Superior temporal gyrus (tissue), 1 donor: Measurements from ENCODE around the gene KCNIP4.

Experiments
- DNase-seq: peaks from one replicate; pipeline ENCODE4 v3.0.0-alpha.2; 2016; ENCODE audit errors: extremely low spot score

Gene KCNIP4

DNA sequence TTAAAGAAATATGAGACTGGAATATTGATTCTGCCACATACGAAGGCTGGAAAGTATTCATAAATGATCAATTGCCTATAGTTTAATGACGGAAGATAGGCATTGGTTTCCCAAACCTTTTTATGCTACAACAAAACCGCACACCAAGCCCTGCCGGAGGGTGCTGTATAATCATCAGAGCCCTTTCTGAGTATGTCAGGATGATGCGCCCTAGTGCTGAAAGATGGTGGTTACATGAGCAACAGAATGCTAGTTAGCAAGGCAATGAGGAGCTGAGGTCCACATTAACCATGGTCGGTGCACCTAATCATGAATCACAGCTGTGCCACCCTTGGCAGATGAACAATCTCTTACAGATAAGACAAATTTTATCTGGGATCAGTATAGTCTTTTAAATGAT, 757.3 kb downstream of the KCNIP4 start:
- DNase-seq, result no peak

DNA sequence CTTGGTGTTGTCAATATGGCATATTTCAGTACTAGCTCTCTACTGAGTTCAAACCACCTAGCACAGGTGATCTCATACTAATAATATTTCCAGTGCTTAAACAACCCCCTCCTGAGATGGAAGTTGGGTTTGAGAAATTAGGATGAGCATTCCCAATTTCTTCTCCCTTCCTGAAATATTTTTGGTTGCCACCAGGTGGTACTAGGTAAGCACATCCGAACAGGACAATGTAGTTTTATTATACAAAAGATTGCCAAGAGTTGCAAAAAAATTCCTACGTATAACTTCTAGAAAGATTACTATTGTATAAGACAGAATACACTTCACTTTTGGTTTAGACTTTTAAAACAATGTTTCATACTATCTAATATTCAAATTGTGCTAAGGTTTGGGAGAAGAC, 763.8 kb downstream of the KCNIP4 start:
- DNase-seq, result no peak

DNA sequence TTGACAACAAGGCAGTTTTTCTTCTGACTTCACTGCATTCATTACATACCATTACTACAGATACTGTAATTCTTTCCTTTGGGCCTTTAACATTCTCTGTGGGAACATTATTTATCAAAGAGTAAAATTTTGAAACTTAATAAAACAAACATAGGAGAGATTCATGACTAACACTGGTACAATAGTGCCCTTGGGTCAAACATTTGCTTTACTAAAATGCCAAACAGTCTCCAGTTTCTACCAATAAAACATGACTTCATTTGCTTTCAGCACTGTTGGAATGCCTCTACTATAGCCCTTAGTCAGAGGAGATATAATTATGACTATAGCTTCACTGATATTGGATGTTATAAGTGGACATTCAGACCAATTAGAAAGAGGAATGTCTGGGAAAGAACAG, 766.9 kb downstream of the KCNIP4 start:
- DNase-seq, result no peak

DNA sequence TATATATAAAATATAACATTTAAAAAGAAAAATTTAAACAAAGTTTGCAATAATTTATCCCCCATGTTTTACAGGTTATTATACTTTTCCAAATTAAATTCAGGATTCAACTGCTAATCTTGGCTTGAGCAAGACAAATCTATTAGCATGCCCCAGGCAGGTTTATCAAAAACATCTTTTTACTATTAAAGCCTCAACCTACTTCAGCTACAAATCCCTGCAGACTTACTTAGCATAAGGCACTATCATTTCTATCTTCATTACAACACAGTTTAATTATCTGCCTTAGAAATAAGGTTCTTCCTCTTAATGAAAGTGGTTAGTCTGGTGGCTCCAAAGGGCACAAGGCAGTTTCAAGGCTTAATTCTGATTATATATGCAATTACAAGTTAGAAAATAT, 770.7 kb downstream of the KCNIP4 start:
- no peak for DNase-seq

DNA sequence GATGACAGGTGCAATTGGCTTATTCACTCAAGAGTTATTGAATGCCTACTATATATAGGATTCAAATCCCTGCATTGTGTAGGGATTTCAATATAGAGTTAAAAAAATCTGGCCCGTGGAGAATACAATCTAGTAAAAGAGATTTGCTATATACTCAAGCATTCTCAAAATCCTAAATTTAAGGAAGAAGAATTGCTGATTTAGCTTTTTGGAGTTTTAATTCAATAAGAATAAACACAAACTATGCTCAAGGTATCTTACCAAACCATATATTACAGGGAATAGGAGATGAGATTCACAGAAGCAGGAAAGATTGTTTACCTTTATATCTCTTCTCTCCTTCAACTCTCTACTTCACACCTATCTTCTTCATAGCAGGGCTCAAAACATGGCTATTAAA, 771.5 kb downstream of the KCNIP4 start:
- DNase-seq, result no peak

DNA sequence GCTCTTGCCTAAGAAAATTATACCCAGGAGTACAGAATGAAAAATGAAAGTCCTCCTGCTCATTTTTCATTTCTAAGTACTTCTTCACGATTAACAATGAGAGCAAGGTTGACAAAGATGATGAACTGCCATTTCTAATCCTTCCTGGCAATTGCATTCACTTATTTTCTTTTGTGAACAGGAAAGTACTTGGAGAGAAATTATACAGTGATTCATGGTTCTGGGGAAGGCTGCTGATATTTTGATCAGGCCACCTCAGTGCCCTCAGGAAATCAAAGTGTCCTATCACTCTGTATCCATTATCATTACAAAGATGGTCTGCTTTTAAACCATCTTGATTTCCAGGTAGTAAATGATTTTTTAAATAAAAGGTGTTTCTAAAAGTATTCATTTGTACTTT, 780.9 kb downstream of the KCNIP4 start:
- no peak for DNase-seq

DNA sequence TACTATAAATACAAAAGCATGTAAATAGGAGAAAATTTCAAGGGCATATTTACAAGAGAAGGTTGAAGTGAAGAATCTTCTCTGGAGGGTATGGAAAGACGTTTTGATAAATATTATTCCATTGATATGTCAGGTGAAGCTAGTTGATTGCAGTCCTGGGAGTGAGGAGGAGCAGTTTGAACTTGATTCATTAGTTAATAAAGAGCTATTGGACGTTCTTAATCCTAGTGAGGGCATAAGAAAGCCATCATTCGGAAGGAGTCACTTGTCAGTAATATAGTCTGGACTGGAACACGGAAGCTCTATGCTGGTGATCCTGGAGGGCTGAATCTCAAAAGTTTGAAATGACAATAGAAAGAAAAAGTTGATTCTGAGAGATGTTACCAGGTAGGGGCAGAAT, 793.2 kb downstream of the KCNIP4 start:
- DNase-seq, result no peak

DNA sequence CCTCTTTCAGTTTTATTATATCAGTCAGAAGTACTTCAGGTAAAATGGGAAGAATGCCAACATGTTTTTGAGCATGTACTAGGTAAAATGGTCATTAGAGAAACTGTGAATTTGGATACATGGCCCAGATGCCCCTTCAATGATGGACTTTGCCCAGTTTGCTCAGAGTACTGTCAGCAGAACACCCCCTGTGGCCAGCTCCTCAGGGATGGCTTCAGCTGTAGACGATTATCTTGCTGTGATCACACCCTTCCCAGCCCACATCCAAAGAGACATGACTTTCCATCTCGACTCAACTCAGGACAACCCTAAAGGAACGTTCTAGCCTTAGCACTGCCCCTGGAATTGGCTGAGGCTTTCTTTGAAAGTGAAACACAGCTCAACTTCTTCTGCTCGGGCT, 809.2 kb downstream of the KCNIP4 start:
- DNase-seq, result no peak

DNA sequence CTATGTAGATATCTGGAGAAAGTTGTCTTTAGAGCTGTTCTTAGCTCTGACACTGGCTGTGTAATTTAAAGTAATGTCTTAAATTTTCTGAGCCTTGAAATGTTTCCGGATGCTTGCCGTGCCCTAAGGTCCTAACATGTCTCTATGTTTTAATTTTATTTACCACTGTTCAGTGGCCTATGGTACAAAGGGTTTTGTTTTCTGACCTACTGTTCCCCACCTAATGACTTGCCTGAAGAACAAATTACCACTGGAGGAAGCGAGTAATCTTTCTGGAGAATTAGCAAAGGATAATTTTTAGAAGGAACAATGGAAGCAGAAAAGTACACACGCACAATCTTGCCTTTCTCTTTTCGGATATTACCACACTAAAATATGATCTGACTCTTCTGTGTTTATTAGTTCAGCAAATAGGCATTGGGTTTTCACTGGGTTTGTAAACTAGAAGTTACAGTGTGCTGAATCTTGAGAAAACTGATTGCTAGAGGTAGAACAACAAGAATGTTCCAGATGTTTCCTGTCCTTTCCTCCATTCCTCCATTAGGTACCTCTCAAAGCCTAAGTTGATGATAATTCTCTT, 812.4 kb downstream of the KCNIP4 start:
- no peak for DNase-seq

DNA sequence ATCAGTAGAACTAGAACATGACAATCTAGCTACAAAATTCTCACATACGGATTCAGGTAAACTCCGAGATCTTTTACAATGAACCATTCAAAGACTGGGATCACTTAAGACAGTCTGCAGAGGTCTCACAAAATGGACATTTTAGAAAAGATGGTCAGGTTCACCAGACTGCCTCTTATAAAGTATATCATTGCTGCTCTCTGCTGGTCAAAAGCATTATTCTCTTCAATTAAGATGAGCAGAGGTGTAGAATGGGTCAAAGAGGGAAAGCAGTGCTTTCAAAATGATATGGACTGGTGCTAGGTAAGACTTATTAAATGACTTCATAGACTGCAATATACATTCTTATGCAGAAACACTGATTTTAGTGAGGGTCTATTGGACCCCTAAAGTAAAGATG, 813.6 kb downstream of the KCNIP4 start:
- peak; percentile 32 for DNase-seq

DNA sequence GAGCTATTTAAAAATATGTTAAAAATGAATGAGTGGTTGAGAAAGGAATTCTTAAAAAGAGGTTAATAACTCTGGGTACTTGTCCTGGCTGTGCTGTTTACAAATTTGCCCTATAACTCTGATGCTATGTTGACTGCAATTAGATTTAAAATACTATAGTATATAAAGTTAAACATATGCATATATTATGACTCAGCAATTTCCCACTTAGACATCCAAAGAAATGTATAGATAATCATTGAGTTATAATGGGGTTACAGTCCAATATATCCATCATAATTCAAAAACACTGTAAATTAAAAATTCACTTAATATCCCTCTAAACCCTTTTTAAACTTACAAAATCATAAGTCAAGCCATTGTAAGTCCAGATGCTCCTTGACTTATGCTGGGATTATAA, 818.0 kb downstream of the KCNIP4 start:
- DNase-seq, result no peak

DNA sequence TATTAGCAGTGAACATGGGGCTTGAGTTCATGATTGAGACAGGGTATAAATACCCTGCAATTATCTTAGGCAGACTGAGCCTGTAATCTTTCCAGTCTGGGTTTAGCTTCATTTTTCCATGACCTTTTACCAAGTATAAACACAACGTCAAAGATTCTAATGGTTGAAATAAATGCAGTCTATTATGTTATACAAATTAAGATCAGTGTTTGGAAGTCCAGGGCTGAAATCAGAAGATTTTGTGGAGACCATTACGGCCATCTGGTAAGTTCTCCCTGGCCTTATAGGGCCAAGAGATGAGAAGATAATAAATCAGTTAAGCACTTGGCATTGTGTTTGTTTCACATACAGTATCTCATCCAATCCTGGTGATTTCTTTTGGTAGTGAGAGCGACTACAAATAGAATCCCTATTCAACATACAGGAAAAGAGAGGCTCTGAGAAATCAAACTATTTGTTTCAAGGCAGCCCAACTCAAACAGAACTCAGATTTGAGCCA, 822.5 kb downstream of the KCNIP4 start:
- no peak for DNase-seq

DNA sequence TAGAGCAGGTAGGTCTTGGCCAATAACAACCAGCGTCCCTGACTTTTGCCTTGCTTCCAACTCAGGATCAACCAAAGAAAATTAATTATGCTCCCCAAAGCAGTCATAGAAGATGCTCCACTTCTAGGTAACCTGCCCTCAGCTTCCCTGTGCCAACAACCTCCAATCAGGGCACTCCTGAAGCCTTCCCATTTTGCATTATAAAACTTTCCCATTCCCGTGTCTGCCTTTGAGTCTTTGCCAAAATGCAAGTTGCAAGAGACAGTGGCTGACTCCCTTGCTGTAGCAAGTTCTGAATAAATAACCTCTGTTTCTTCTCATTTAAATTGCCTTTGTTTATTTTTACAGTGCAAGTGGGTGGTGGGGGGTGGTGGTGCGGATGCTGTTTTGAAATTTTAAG, 830.3 kb downstream of the KCNIP4 start:
- DNase-seq, result no peak

DNA sequence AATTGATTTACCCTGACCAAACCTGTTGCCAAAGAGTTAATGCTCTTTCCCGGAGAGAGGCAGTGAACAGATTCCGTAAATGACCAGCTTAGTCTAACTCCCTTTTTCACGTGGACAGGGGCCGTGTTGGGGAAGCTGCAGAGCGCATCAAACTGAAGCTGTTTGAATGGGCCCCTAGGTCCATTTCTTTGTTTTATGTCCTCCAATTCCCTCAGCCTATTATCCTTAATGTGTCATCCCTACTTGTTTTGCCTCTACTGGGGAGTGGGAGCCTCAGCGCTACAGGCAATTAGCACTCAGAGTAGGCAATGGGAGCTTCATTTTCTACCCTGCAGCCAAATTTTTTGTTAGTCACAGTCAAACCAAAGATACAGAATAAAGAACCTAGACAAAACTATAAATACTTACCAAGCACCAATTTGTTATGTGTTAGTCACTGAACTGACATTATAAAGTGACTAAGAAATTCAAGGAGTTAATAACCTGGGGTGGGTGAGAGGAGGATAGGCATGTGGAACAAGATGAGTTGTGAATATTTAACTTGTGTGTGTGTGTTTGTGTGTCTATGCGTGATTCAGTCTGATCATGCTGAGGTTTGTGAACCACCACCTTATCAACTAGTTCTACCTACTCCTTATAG, 830.9 kb downstream of the KCNIP4 start:
- DNase-seq, result no peak

DNA sequence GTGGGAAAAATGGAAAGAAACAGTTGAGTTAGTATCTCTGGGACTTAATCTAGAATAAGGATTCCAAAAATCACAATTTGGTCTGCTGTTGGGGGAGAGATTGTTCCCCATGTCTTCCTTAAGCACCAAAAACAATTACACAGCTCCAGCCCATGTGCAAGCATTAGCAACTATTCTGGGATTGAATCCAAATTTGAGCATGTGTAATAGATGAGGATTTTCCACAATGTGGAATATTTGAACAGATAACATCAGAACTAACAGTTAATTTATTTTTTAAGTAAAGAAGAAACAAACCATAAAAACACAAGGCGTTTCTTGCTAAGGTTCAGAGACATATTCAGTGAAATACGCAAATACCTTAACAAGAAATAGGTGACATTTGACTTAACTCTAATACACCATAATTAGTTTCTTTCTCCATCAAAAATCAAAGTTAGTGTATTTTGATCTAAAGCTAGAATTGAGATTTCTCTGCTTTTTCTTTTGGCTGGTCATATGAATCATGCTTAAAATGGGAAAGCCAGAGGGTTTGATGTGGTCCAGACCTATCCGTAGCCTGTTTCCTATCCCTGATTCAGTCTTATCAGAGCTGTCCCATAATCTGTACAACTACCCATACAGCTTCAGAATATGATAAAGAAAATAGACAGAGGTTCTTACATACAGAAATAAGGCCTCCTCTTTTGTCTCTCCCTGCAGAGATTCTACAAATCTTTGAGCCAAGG, 834.9 kb downstream of the KCNIP4 start:
- DNase-seq, result no peak

DNA sequence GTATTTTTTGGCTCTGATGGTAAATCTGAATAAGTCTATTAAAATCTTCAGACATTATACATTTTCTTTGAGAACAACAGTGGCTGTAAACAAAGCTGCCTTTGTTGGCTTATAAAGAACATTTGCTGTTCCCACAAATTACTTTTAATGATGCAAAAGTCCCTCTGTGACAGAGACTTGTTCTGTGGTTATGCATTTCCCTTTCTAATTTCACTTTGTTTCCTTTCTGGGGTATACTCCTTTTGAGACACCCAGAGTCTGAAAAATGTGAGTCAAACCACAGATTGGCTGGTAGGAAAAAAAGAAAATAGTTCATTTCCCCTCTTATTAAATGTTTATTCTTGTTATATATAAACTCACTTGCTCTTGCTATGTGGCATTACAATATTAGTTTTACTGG, 845.9 kb downstream of the KCNIP4 start:
- DNase-seq, result no peak

DNA sequence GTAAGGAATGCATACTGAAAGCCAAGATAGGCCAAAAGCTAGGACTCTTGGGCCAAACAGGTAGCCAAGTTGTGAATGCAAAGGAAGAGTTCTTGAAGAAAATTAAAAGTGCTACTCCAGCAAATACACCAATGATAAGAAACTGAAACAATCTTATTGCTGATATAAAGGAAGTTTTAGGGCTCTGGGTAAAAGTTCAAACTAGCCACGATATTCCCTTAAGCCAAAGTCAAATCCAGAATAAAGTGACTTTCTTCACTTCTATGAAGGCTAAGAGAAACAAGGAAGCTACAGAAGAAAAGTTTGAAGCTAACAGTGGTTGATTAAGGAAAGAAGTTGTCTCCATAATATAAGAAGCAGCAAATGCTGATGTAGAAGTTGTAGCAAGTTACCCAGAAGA, 850.7 kb downstream of the KCNIP4 start:
- DNase-seq, result no peak

DNA sequence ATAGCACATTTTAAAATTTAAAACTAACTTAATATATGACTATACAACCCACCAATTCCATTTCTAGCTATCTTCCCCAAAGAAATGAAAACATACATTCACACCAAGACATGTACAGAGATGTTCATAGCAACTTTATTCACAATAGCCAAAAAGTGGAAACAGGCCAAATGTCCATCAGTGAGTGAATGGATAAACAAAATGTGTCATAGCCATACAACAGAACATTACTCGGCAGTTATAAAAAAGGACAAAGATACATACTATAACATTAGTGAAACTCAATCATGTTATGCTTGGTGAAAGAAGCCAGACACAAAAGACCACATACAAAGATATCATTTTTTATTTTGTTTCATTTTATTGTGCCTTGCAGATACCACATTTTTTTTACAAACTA, 851.5 kb downstream of the KCNIP4 start:
- DNase-seq, result no peak

DNA sequence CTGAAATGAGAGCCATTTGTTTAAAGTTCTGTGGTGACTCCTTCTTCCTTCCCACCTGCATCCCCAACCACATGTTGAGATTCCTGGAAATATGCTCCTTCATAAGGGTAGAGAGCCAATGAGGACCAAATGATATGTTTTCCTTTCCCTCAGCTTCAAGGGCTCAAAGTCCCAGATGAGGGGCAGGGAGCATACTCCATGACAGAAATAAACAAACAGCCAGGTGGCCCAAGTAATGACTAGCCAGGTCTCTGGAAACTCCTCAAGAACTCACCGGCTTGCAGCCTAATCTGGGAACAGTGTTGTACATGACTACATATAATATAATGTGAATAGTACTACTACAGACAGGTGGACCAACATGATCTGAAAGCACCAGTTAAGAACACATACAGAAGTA, 856.0 kb downstream of the KCNIP4 start:
- DNase-seq, result no peak

DNA sequence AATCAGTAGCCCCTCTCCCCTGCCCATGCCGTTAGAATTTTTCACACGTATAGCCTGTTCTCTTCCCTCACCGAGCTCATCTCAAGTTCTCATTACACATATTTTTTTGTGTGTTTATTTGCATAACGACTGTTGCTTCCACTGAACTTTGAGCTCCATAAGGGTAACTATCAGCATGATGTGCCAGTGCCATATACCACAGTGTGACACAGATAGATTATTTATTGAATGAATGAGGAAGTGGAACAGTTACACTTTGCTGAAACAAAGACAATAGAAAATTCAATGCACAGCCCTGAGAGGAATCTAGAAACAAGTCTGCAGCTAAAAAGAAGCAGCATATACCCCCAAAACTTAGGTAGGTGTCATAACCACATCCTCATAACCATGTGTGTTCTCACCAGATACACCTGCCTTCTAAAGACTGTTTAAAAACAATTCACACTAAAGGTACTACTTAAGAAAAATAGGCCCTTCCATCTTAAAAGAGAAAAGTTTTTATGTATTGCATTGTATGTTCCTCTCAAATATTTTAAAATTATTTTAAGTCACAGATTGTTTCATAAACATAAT, 858.4 kb downstream of the KCNIP4 start:
- no peak for DNase-seq

DNA sequence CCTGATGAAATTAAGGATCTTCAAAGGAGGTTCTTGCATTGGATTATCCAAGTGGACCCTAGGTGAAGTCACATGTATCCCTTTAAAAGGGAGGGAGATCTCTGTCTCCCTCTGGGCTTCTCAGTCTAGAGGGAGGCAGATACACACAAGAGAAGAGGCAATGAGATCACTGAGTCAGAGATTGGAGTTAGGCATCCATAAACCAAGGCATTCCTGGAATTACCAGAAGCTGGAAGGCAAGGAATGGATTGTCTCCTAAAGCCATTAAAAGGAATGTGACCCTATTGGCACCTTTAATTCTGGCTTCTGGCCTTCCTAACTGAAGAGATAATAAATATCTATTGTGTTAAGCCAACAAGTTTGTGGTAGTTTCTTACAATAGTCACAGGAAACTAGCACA, 865.2 kb downstream of the KCNIP4 start:
- no peak for DNase-seq

DNA sequence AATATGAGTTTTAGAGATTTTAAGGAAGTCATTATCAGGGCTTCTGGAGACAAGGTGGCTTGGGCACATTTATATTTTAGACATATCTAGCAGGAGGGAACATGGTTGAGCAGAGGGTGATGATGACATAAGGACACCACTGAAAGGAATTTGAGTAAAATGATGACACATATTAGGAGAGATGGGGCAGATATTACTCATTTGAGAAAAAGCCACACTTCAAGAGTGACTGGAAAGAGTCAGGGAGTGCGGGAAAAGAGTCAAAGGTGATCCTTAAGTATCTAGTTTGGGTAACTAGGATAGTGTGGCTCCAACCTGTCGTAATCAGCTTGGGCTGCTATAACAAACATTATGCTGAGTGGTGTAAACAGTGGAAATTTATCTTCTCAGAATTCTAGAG, 870.6 kb downstream of the KCNIP4 start:
- DNase-seq, result no peak

DNA sequence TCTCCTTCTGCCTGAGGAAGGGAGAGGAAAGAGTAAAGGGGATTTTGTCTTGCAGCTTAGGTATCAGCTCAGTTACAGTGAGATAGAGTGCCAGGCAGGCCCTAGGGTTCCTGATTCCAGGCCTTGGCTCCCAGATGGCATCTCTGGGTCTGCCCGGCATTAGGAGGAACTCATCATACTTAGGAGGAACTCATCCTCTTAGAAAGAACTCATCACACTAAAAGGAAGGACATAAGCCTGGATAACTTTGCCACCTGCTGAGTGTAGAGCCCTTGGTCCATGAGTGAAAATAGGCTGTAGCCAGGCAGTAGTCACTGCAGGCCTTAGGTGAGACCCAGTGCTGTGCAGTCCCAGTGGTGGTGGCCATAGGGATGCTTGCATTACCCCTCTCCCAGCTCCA, 881.2 kb downstream of the KCNIP4 start:
- no peak for DNase-seq
